PC-3 (cell line): ENCODE results near the gene NR3C1.

Experiments
- CTCF ChIP-seq: fragments of 300-600 bp; sonication (generic); conservative IDR thresholded peaks from 2 replicates; pipeline ENCODE4 v1.5.1; 2017; ENCODE audit warnings: antibody characterized with exemption, low read depth, mild to moderate bottlenecking, low read length
- EZH2 ChIP-seq: fragments of 300-600 bp; sonication (generic); IDR thresholded peaks from one replicate; pipeline ENCODE4 v1.6.1; 2017; ENCODE audit warnings: antibody characterized with exemption, mild to moderate bottlenecking, low read length; ENCODE audit not compliant: unreplicated experiment
- EZH2phosphoT487 ChIP-seq: fragments of 300-600 bp; sonication (generic); IDR thresholded peaks from 2 replicates; pipeline ENCODE4 v1.6.1; 2018; ENCODE audit warnings: mild to moderate bottlenecking, antibody characterized with exemption, low read length, borderline replicate concordance

GRCh38 chr5:143412661-143413342 lies 9.3 kb upstream of the NR3C1 start:
- TF ChIP-seq CTCF (no peak), EZH2phosphoT487 (no peak), EZH2 (no peak)
